Measurements from ENCODE around the gene FAM181B.

DNA sequence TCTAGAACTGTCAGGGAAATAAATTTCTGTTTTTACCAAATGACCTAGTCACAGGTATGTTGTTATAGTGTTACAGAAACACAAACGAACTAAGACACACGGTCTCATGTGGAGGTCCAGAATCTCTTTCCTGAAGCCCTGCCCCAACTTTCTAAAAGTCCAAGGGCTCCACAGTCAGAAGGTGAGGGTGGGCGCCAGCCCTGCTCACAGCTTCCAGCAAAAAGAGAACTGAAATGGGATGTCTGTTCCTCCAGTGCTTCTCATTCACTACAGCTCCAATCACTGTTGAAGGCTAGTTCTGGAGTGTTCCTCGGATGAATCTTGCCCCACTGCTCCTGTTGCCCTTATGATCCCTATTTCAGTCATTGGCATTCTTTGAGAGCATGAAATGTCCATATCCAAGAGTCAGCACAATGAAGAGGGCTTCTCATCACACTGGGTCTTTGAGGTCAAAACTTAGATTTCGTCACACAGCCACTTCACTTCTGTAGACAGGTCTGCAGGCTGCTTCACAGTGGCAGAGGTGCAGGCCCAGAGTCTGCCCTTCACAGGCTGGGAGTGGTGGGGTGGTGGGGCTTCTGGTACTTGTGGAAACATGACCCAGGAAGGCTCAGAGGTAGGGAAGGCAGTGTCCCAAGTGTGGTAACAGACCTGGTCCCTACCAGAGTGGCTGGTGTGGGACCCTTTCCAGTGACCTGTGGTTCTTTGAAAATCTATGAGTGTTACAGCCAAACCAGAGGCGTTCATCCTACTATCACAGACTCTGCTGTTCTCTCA is 34.9 kb downstream of the FAM181B start:
- TF ChIP-seq POLR2AphosphoS5 (IDR thresholded peaks at IDR 0.05; ENCODE audit: borderline replicate concordance, low read depth, low read length) (no peak), EZH2 (IDR thresholded peaks at IDR 0.05) (no peak)

Data from SK-N-MC (cell line).